ENCODE data around the gene CDRT15. TPM values are rescaled to one million over a fixed set of nuclear protein-coding genes. Genes with fewer than 3 reads are reported as not detected.

The CDRT15 gene
- total RNA-seq, 1 experiment from 2014 or later: not detected

GRCh38 chr17:14205992-14206461 lies 30.6 kb downstream of the CDRT15 start:
- WGBS (ENCODE audit: extremely low coverage, insufficient read length, low lambda C conversion rate): no CpG with 5 or more reads among the region's 13 CpGs
- Histone ChIP-seq H4K8ac (replicated peaks; ENCODE audit: insufficient read length, low read depth, low read length) (no peak overlapping the region), H3K27ac (ENCODE audit: insufficient read length, low read depth, low read length) (no peak overlapping the region), H4K20me1 (ENCODE audit: control insufficient read depth, insufficient read depth, insufficient read length) (no peaks in the 10 kb centered on the region), H3K14ac (ENCODE audit: insufficient read depth, low read length) (no peak overlapping the region), H3K23me2 (ENCODE audit: insufficient read length, low read depth, low read length, poor library complexity, severe bottlenecking) (no peaks in the 10 kb centered on the region), H2BK5ac (ENCODE audit: insufficient read length, low read length) (no peak overlapping the region), H3K27me3 (ENCODE audit: insufficient read depth, low read length) (no peaks in the 10 kb centered on the region), H4K5ac (ENCODE audit: insufficient read length, low read depth, low read length) (no peak overlapping the region), H3K4me1 (ENCODE audit: insufficient read depth, low read length) (no peaks in the 10 kb centered on the region), H3T11ph (ENCODE audit: low read length) (no peak overlapping the region), H2BK120ac (ENCODE audit: low read depth, low read length, poor library complexity, severe bottlenecking) (no peak overlapping the region), H3K9me3 (ENCODE audit: control insufficient read depth, low read depth, low read length) (peaks cover under 1% of the 10 kb centered on the region), H2BK20ac (ENCODE audit: low read depth, low read length, poor library complexity, severe bottlenecking) (no peak overlapping the region), H2AK5ac (ENCODE audit: insufficient read length, low read length) (no peak overlapping the region), H3K9ac (ENCODE audit: extremely low read depth, insufficient read length, low read length) (no peak overlapping the region), H3K4ac (ENCODE audit: low read depth, low read length) (no peak overlapping the region), H3K4me2 (ENCODE audit: insufficient read depth, insufficient read length, low read length) (no peak overlapping the region), H2BK15ac (ENCODE audit: low read depth, low read length) (no peak overlapping the region), H2AFZ (ENCODE audit: low read length) (no peak overlapping the region), H3K18ac (ENCODE audit: insufficient read length, low read depth, low read length) (no peak overlapping the region), H4K91ac (ENCODE audit: insufficient read length, low read depth, low read length) (no peak overlapping the region), H3K79me2 (ENCODE audit: insufficient read depth, low read length) (no peaks in the 10 kb centered on the region), H3K79me1 (ENCODE audit: insufficient read depth, low read depth, low read length, poor library complexity, severe bottlenecking) (no peaks in the 10 kb centered on the region), H3K23ac (ENCODE audit: insufficient read length, low read depth, low read length) (no peak overlapping the region), H2BK12ac (ENCODE audit: insufficient read length, low read depth, low read length) (no peak overlapping the region), H3K56ac (ENCODE audit: insufficient read length, low read depth, low read length) (no peak overlapping the region)
- Mint-ChIP-seq H3K27me3 (ENCODE audit: low read depth) (no peaks in the 10 kb centered on the region), H3K4me3 (no peak overlapping the region; a peak in 1 of 5 replicates), H3K4me1 (peaks cover 6 to 11% of the 10 kb centered on the region in 2 experiments), H3K27ac (no peak overlapping the region), H3K9me3 (peaks cover 4 to 5% of the 10 kb centered on the region in 2 experiments), H3K36me3 (ENCODE audit: insufficient read depth in 1 of 3, low read depth in 3 of 3) (peaks cover 10 to 19% (median 13%) of the 10 kb centered on the region in 3 experiments)
- TF ChIP-seq CTCF (conservative IDR thresholded peaks at IDR 0.05): no peak
- DNase-seq: peak; percentile 34

Measured in H9 (cell line).